Body of pancreas (tissue), 4 donors: ENCODE data around the gene ZNF416. TPM values are rescaled to one million over a fixed set of nuclear protein-coding genes. Genes with fewer than 3 reads are reported as not detected.

Source experiments
- ATAC-seq: fragments of 150-250 bp; one replicate; pipeline ENCODE4 v1.9.1; 2016
- DNase-seq, 4 donors: peaks; one replicate each; pipeline ENCODE4 v3.0.0-alpha.2; 2019
- H3K27ac ChIP-seq, 4 donors: fragments of 200-600 bp; sonication (generic); 1 replicate in 3 of 4; 2 replicates in 1 of 4; pipeline versions ENCODE4 v1.5.1 to v1.6.1; 2016 to 2019; ENCODE audit warnings: mild to moderate bottlenecking in 1 of 4, mixed read lengths in 1 of 4, moderate library complexity in 1 of 4
- H3K27me3 ChIP-seq, 2 donors: fragments of 200-600 bp; sonication (generic); one replicate each; pipeline ENCODE4 v1.6.0; 2016; ENCODE audit warnings: mild to moderate bottlenecking in 1 of 2
- H3K36me3 ChIP-seq, 2 donors: fragments of 200-600 bp; sonication (generic); replicated peaks in 1 of 2; 2 replicates each; pipeline ENCODE4 v1.5.1; 2016; ENCODE audit warnings: low read depth in 2 of 2; ENCODE audit not compliant: insufficient read depth in 1 of 2
- H3K4me1 ChIP-seq: fragments of 200-600 bp; sonication (generic); one replicate; pipeline ENCODE4 v1.6.0; 2016
- H3K4me3 ChIP-seq, 2 donors: fragments of 200-600 bp; sonication (generic); 1 replicate in 1 of 2; 2 replicates in 1 of 2; pipeline ENCODE4 v1.5.1; 2016 to 2019
- H3K9me3 ChIP-seq, 3 donors: fragments of 200-600 bp; sonication (generic); 1 replicate in 2 of 3; 2 replicates in 1 of 3; pipeline ENCODE4 v1.5.1; 2016
- CTCF ChIP-seq, 7 experiments: fragments of 450-650 bp in 4 of 7; fragments of 200-600 bp in 3 of 7; sonication (generic) in 3 of 7; IDR thresholded peaks; one replicate each; pipeline ENCODE4 v1.5.1; 2016 to 2019; ENCODE audit warnings: antibody characterized with exemption in 7 of 7
- POLR2A ChIP-seq, 3 donors: fragments of 450-650 bp; IDR thresholded peaks; one replicate each; pipeline ENCODE4 v1.6.1; 2016; ENCODE audit warnings: antibody characterized with exemption in 3 of 3, mild to moderate bottlenecking in 2 of 3
- WGBS, 2 donors: methylation state at CpG; one replicate each; pipeline ENCODE4 v1.1.5; 2017; 5-methylcytosine and 5-hydroxymethylcytosine counted together
- intact Hi-C: fragments of 100-400 bp; cut with DNase I; formaldehyde crosslinking; loops from one replicate; pipeline ENCODE4 v1.15.1; 2023
- total RNA-seq, 2 donors: library from RNA; depleted of rRNA; stranded (reverse); fragments of >200 nt; gene quantifications; one replicate each; pipeline ENCODE4 v1.1.0, GENCODE V29; 2016

The ZNF416 gene
- total RNA-seq, 2 donors from 2014 or later = 0.66 to 2.1 TPM

- H3K4me1 ChIP-seq = peaks cover 9% of the 10 kb centered on the region
- no peak overlapping the region for H3K27ac ChIP-seq
- H3K4me3 ChIP-seq = no peak overlapping the region
- TF ChIP-seq CTCF (IDR thresholded peaks at IDR 0.05) (no peak), POLR2A (IDR thresholded peaks at IDR 0.05) (no peak)
- H3K27me3 ChIP-seq = no peaks in the 10 kb centered on the region
- H3K9me3 ChIP-seq = peaks cover 0 to 52% (median 6%) of the 10 kb centered on the region in 3 donors
- DNase-seq = no peak
- no peak for ATAC-seq
- peaks cover 21 to 23% of the 10 kb centered on the region in 2 donors for H3K36me3 ChIP-seq
- intact Hi-C loops = no loop called here
These were observed 2.0 kb downstream of the ZNF416 start for GRCh38 chr19:57576661-57577060.

GRCh38 chr19:57572415-57572947, 6.2 kb downstream of the ZNF416 start:
- Histone ChIP-seq H3K36me3 (peaks cover 21 to 23% of the 10 kb centered on the region in 2 donors), H3K9me3 (peaks cover 0 to 93% (median 6%) of the 10 kb centered on the region in 3 donors), H3K4me3 (no peak overlapping the region), H3K27ac (no peak overlapping the region), H3K4me1 (no peaks in the 10 kb centered on the region), H3K27me3 (no peaks in the 10 kb centered on the region)
- ATAC-seq = no peak
- no peak for TF ChIP-seq POLR2A (IDR thresholded peaks at IDR 0.05)
- no peak for TF ChIP-seq CTCF (IDR thresholded peaks at IDR 0.05)
- no peak for DNase-seq
- 99 to 100% methylated on average over 3 of the region's 3 CpGs for WGBS, 2 donors
- intact Hi-C loops = no loop called here

GRCh38 chr19:57570707-57571106, 8.0 kb downstream of the ZNF416 start:
- H3K9me3 ChIP-seq = peaks cover 0 to 99% (median 6%) of the 10 kb centered on the region in 3 donors
- DNase-seq = no peak
- TF ChIP-seq CTCF (IDR thresholded peaks at IDR 0.05) (no peak), POLR2A (IDR thresholded peaks at IDR 0.05) (no peak)
- no peak overlapping the region for H3K4me3 ChIP-seq
- no peaks in the 10 kb centered on the region for H3K4me1 ChIP-seq
- no peaks in the 10 kb centered on the region for H3K27me3 ChIP-seq
- intact Hi-C loops = no loop called here
- no peak overlapping the region for H3K27ac ChIP-seq
- H3K36me3 ChIP-seq = peaks cover 21 to 23% of the 10 kb centered on the region in 2 donors
- ATAC-seq = no peak

- Histone ChIP-seq H3K27ac (no peak overlapping the region), H3K4me1 (no peaks in the 10 kb centered on the region), H3K36me3 (no peaks in the 10 kb centered on the region), H3K9me3 (peaks cover 0 to 73% (median 2%) of the 10 kb centered on the region in 3 donors), H3K4me3 (no peak overlapping the region), H3K27me3 (no peaks in the 10 kb centered on the region)
- DNase-seq (no peak), ATAC-seq (no peak)
- TF ChIP-seq CTCF (IDR thresholded peaks at IDR 0.05) (no peak), POLR2A (IDR thresholded peaks at IDR 0.05) (no peak)
- WGBS, 2 donors = 51 to 56% methylated on average over 6 to 7 of the region's 7 CpGs
- intact Hi-C loops = no loop called here
These were observed 12.1 kb downstream of the ZNF416 start for GRCh38 chr19:57566396-57567265.
